Common myeloid progenitor, CD34-positive (primary cell): ENCODE data around the gene ZNF71.

ENCODE experiments used
- CTCF ChIA-PET: fragments of 350-600 bp; sonication (Branson Sonifier 250); formaldehyde crosslinking; loops from one replicate; lab custom pipeline; 2021; ENCODE audit warnings: antibody characterized with exemption; lab: Charles Lee
- POLR2A ChIA-PET: fragments of 350-600 bp; sonication (Branson Sonifier 250); formaldehyde crosslinking; loops from one replicate; lab custom pipeline; 2021; ENCODE audit warnings: antibody characterized with exemption; lab: Charles Lee
- DNase-seq, 3 donors: peaks; one replicate each; pipeline versions ENCODE4 v3.0.0 to v3.0.0-alpha.2; 2013
- H3K27ac ChIP-seq, 2 experiments: 1 replicate in 1 of 2; 2 replicates in 1 of 2; pipeline ENCODE4 v1.7.0; 2013; ENCODE audit warnings: inconsistent platforms in 2 of 2, low read length in 2 of 2, mild to moderate bottlenecking in 2 of 2, low read depth in 1 of 2, moderate library complexity in 1 of 2; ENCODE audit not compliant: severe bottlenecking in 2 of 2, insufficient read depth in 1 of 2, poor library complexity in 1 of 2
- H3K27me3 ChIP-seq, 5 experiments: replicated peaks in 2 of 5; 1 replicate in 3 of 5; 2 replicates in 2 of 5; pipeline versions ENCODE4 v1.6.1 to v1.7.0; 2013; ENCODE audit warnings: low read length in 4 of 5, mild to moderate bottlenecking in 2 of 5, moderate library complexity in 2 of 5, inconsistent platforms in 1 of 5; ENCODE audit not compliant: insufficient read depth in 5 of 5, control insufficient read depth in 4 of 5
- H3K36me3 ChIP-seq, 4 experiments: 1 replicate in 2 of 4; 2 replicates in 2 of 4; pipeline versions ENCODE4 v1.6.1 to v1.7.0; 2013; ENCODE audit warnings: low read length in 3 of 4, control low read depth in 1 of 4, mild to moderate bottlenecking in 1 of 4; ENCODE audit not compliant: control insufficient read depth in 4 of 4, insufficient read depth in 4 of 4
- H3K4me1 ChIP-seq, 4 experiments: 1 replicate in 3 of 4; 2 replicates in 1 of 4; pipeline versions ENCODE4 v1.6.1 to v1.7.1; 2013; ENCODE audit warnings: low read length in 3 of 4, mild to moderate bottlenecking in 3 of 4, control low read depth in 1 of 4, inconsistent platforms in 1 of 4, moderate library complexity in 1 of 4; ENCODE audit not compliant: control insufficient read depth in 4 of 4, insufficient read depth in 4 of 4; ENCODE audit errors: control extremely low read depth in 1 of 4
- H3K4me3 ChIP-seq, 7 experiments: 1 replicate in 4 of 7; 2 replicates in 3 of 7; pipeline versions ENCODE4 v1.5.1 to v1.7.0; 2013; ENCODE audit warnings: mild to moderate bottlenecking in 7 of 7, low read length in 6 of 7, moderate library complexity in 6 of 7, inconsistent platforms in 2 of 7, low read depth in 2 of 7, control low read depth in 1 of 7; ENCODE audit not compliant: insufficient read depth in 4 of 7, control insufficient read depth in 1 of 7; ENCODE audit errors: extremely low read depth in 1 of 7
- H3K9me3 ChIP-seq, 5 experiments: 1 replicate in 4 of 5; 2 replicates in 1 of 5; pipeline versions ENCODE4 v1.6.1 to v1.7.1; 2013; ENCODE audit warnings: low read length in 4 of 5, mild to moderate bottlenecking in 2 of 5, inconsistent platforms in 1 of 5, low read depth in 1 of 5, moderate library complexity in 1 of 5; ENCODE audit not compliant: control insufficient read depth in 4 of 5, insufficient read depth in 2 of 5; ENCODE audit errors: control extremely low read depth in 1 of 5
- WGBS: methylation state at CpG from one replicate; pipeline ENCODE4 v1.1.5; 2013; ENCODE audit not compliant: insufficient coverage; 5-methylcytosine and 5-hydroxymethylcytosine counted together

Gene ZNF71

GRCh38 chr19:56572589-56572988 lies 22.5 kb upstream of the ZNF71 start:
- H3K4me3 ChIP-seq = no peak overlapping the region
- 50% methylated on average over 2 of the region's 2 CpGs for WGBS
- H3K27ac ChIP-seq = no peak overlapping the region
- DNase-seq = peak; percentile 20 to 53 (median 52)
- ChIA-PET POLR2A (no interaction called here), CTCF (no interaction called here)
- H3K4me1 ChIP-seq = peaks cover 0 to 6% (median 5%) of the 10 kb centered on the region in 4 experiments
- peaks cover 36 to 80% (median 48%) of the 10 kb centered on the region in 4 experiments for H3K36me3 ChIP-seq
- H3K27me3 ChIP-seq = no peaks in the 10 kb centered on the region
- peaks cover 27 to 87% (median 49%) of the 10 kb centered on the region in 5 experiments for H3K9me3 ChIP-seq

- DNase-seq = no peak
- Histone ChIP-seq H3K27me3 (no peaks in the 10 kb centered on the region), H3K9me3 (peaks cover 28 to 92% (median 56%) of the 10 kb centered on the region in 5 experiments), H3K4me3 (peak overlapping the region in 1 of 7 experiments; percentile 13), H3K36me3 (peaks cover 36 to 77% (median 48%) of the 10 kb centered on the region in 4 experiments), H3K4me1 (no peaks in the 10 kb centered on the region), H3K27ac (no peak overlapping the region)
- WGBS = 93% methylated on average over 2 of the region's 3 CpGs
- CTCF ChIA-PET = no interaction called here
- POLR2A ChIA-PET = no interaction called here
Measured at GRCh38 chr19:56573914-56574313, 21.2 kb upstream of the ZNF71 start.

GRCh38 chr19:56577719-56578602 lies 17.1 kb upstream of the ZNF71 start:
- DNase-seq = no peak
- Histone ChIP-seq H3K36me3 (peaks cover 18 to 46% (median 26%) of the 10 kb centered on the region in 4 experiments), H3K27me3 (no peaks in the 10 kb centered on the region), H3K9me3 (peaks cover 37 to 94% (median 48%) of the 10 kb centered on the region in 5 experiments), H3K27ac (no peak overlapping the region), H3K4me3 (peak overlapping the region in 1 of 7 experiments; percentile 27), H3K4me1 (no peaks in the 10 kb centered on the region)
- 97% methylated on average over 10 of the region's 11 CpGs for whole genome bisulfite sequencing
- ChIA-PET POLR2A (no interaction called here), CTCF (no interaction called here)

GRCh38 chr19:56594446-56594782 lies 688 bp upstream of the ZNF71 start:
- CTCF ChIA-PET = no interaction called here
- Histone ChIP-seq H3K4me1 (peaks cover 2 to 11% (median 7%) of the 10 kb centered on the region in 4 experiments), H3K4me3 (peak overlapping the region in 3 of 7 experiments; percentile 83 to 93 (median 91)), H3K27me3 (no peaks in the 10 kb centered on the region), H3K27ac (no peak overlapping the region), H3K9me3 (peaks cover 0 to 42% (median 25%) of the 10 kb centered on the region in 5 experiments), H3K36me3 (peaks cover 0 to 23% (median 7%) of the 10 kb centered on the region in 4 experiments)
- POLR2A ChIA-PET = no interaction called here
- no peak for DNase-seq
- WGBS = 70% methylated on average over 4 of the region's 4 CpGs

GRCh38 chr19:56595548-56595899 lies 422 bp downstream of the ZNF71 start:
- peaks cover 0 to 23% (median 7%) of the 10 kb centered on the region in 4 experiments for H3K36me3 ChIP-seq
- CTCF ChIA-PET = no interaction called here
- WGBS = 0% methylated on average over 3 of the region's 4 CpGs
- H3K9me3 ChIP-seq = peaks cover 0 to 35% (median 17%) of the 10 kb centered on the region in 5 experiments
- no peak for DNase-seq
- peak overlapping the region; percentile 70 to 94 (median 91) for H3K4me3 ChIP-seq
- no peaks in the 10 kb centered on the region for H3K27me3 ChIP-seq
- POLR2A ChIA-PET = interaction anchor here (0.6 to 1.0 kb wide), 2 partner anchors 14 to 87 kb away, joined by 3 read pairs; no protein-coding TSS in a partner anchor
- H3K4me1 ChIP-seq = peaks cover 2 to 11% (median 7%) of the 10 kb centered on the region in 4 experiments
- peak overlapping the region; percentile 43 to 77 for H3K27ac ChIP-seq

- ChIA-PET CTCF (no interaction called here), POLR2A (interaction anchor here (0.6 kb wide), 1 partner anchor 722 kb away, joined by 3 read pairs; no protein-coding TSS in a partner anchor)
- Histone ChIP-seq H3K4me1 (peaks cover 2 to 11% (median 7%) of the 10 kb centered on the region in 4 experiments), H3K27ac (no peak overlapping the region), H3K4me3 (peak overlapping the region in 1 of 7 experiments; percentile 20), H3K36me3 (peaks cover under 1 to 35% (median 19%) of the 10 kb centered on the region in 4 experiments), H3K27me3 (no peaks in the 10 kb centered on the region), H3K9me3 (peaks cover 0 to 40% (median 25%) of the 10 kb centered on the region in 5 experiments)
- 77% methylated on average over 3 of the region's 4 CpGs for WGBS
- no peak for DNase-seq
Measured at GRCh38 chr19:56596676-56597075, 1.6 kb downstream of the ZNF71 start.

- WGBS = 100% methylated on average over 3 of the region's 4 CpGs
- peaks cover 2 to 11% (median 7%) of the 10 kb centered on the region in 4 experiments for H3K4me1 ChIP-seq
- DNase-seq = no peak
- no peaks in the 10 kb centered on the region for H3K27me3 ChIP-seq
- H3K27ac ChIP-seq = no peak overlapping the region
- H3K4me3 ChIP-seq = no peak overlapping the region
- H3K9me3 ChIP-seq = peaks cover 5 to 45% (median 31%) of the 10 kb centered on the region in 5 experiments
- H3K36me3 ChIP-seq = peaks cover 5 to 44% (median 27%) of the 10 kb centered on the region in 4 experiments
- CTCF ChIA-PET = no interaction called here
- POLR2A ChIA-PET = no interaction called here
Measured at GRCh38 chr19:56597696-56598095, 2.6 kb downstream of the ZNF71 start.
